GM23338 (cell line): ENCODE data around the gene RPP38. TPM values are rescaled to one million over a fixed set of nuclear protein-coding genes. Genes with fewer than 3 reads are reported as not detected.

Experiments
- ATAC-seq: fragments of 200-7000 bp; cut with Tn5 transposase; 3 replicates; pipeline ENCODE4 v1.9.1; 2020
- DNase-seq: peaks from one replicate; pipeline ENCODE4 v3.0.0-alpha.2; 2015; ENCODE audit warnings: low spot score
- H2AFZ ChIP-seq: fragments of 200-600 bp; sonication (generic); 2 replicates; pipeline ENCODE4 v1.8.0; 2016; ENCODE audit warnings: antibody characterized with exemption, mild to moderate bottlenecking, moderate library complexity
- H3F3A ChIP-seq: fragments of 200-600 bp; sonication (generic); replicated peaks from 2 replicates; pipeline ENCODE4 v1.8.0; 2017; ENCODE audit warnings: antibody characterized with exemption, mixed run types, low read depth
- H3K27ac ChIP-seq: fragments of 200-600 bp; sonication (generic); 2 replicates; pipeline ENCODE4 v1.6.1; 2016; ENCODE audit warnings: low read depth
- H3K27me3 ChIP-seq: fragments of 200-600 bp; sonication (generic); 2 replicates; pipeline ENCODE4 v1.8.0; 2016; ENCODE audit warnings: mild to moderate bottlenecking, mixed run types, moderate library complexity; ENCODE audit not compliant: insufficient read depth
- H3K36me3 ChIP-seq: fragments of 200-600 bp; sonication (generic); 2 replicates; pipeline ENCODE4 v1.8.0; 2016; ENCODE audit warnings: mild to moderate bottlenecking; ENCODE audit not compliant: insufficient read depth
- H3K4me1 ChIP-seq: fragments of 200-600 bp; sonication (generic); 2 replicates; pipeline ENCODE4 v1.8.0; 2016; ENCODE audit warnings: mild to moderate bottlenecking, moderate library complexity; ENCODE audit not compliant: insufficient read depth
- H3K4me2 ChIP-seq: fragments of 200-600 bp; sonication (generic); 2 replicates; pipeline ENCODE4 v1.7.1; 2017; ENCODE audit warnings: mixed run types
- H3K4me3 ChIP-seq: fragments of 200-600 bp; sonication (generic); 2 replicates; pipeline ENCODE4 v1.6.1; 2016; ENCODE audit warnings: mixed run types
- H3K79me2 ChIP-seq: fragments of 200-600 bp; sonication (generic); replicated peaks from 2 replicates; pipeline ENCODE4 v1.8.0; 2017; ENCODE audit warnings: mild to moderate bottlenecking; ENCODE audit not compliant: insufficient read depth
- H3K9me2 ChIP-seq: fragments of 200-600 bp; sonication (generic); 2 replicates; pipeline ENCODE4 v1.8.0; 2017; ENCODE audit not compliant: insufficient read depth
- H4K20me1 ChIP-seq: fragments of 200-600 bp; sonication (generic); replicated peaks from 2 replicates; pipeline ENCODE4 v1.8.0; 2017; ENCODE audit warnings: mild to moderate bottlenecking; ENCODE audit not compliant: insufficient read depth
- H3K27ac Mint-ChIP-seq: 2 replicates; pipeline ENCODE4 v1.8.0; 2020; ENCODE audit warnings: inconsistent platforms, mild to moderate bottlenecking, moderate library complexity, mixed read lengths
- H3K27me3 Mint-ChIP-seq: 3 replicates; pipeline ENCODE4 v1.8.0; 2022; ENCODE audit warnings: low read depth, mild to moderate bottlenecking, moderate library complexity, mixed read lengths, inconsistent platforms; ENCODE audit not compliant: insufficient read depth, poor library complexity
- H3K36me3 Mint-ChIP-seq: 3 replicates; pipeline ENCODE4 v1.8.0; 2021; ENCODE audit warnings: low read depth, mild to moderate bottlenecking, inconsistent platforms, moderate library complexity, mixed read lengths
- H3K4me1 Mint-ChIP-seq: 3 replicates; pipeline ENCODE4 v1.8.0; 2020; ENCODE audit warnings: mild to moderate bottlenecking, inconsistent platforms, mixed read lengths
- H3K4me3 Mint-ChIP-seq: 3 replicates; pipeline ENCODE4 v1.8.0; 2021; ENCODE audit warnings: moderate library complexity, mild to moderate bottlenecking, inconsistent platforms, mixed read lengths
- H3K9me3 Mint-ChIP-seq: 3 replicates; pipeline ENCODE4 v1.8.0; 2020; ENCODE audit warnings: moderate library complexity, mild to moderate bottlenecking, inconsistent platforms, mixed read lengths
- CREB1 ChIP-seq: fragments of 250-450 bp; sonication (Bioruptor Pico); IDR thresholded peaks from 2 replicates; pipeline ENCODE4 v1.5.0; 2020; ENCODE audit warnings: low read depth, mild to moderate bottlenecking, moderate library complexity
- CTCF ChIP-seq, 2 experiments: fragments of 200-600 bp in 1 of 2; sonication (generic) in 1 of 2; conservative IDR thresholded peaks; 2 replicates each; pipeline versions ENCODE4 v1.5.1 to v1.6.1; 2016 to 2017; ENCODE audit warnings: antibody characterized with exemption in 2 of 2, low read depth in 2 of 2, mild to moderate bottlenecking in 2 of 2, moderate library complexity in 1 of 2
- POLR2AphosphoS5 ChIP-seq: IDR thresholded peaks from 2 replicates; pipeline ENCODE4 v1.6.1; 2016; ENCODE audit warnings: antibody characterized with exemption, low read depth
- ZNF331 ChIP-seq: fragments of 250-450 bp; sonication (Bioruptor Pico); IDR thresholded peaks from 2 replicates; pipeline ENCODE4 v1.5.0; 2020; ENCODE audit warnings: low read depth, mild to moderate bottlenecking, moderate library complexity
- polyA plus RNA-seq: library from polyadenylated mRNA; unstranded; fragments of >200 nt; fragmentation: Nextera tagmentation; extraction: Ambion mirVana; gene quantifications from 2 replicates; pipeline ENCODE4 v1.2.1, GENCODE V29; 2016
- total RNA-seq: library from RNA; depleted of rRNA; stranded (reverse); fragments of >200 nt; shearing (Covaris generic); gene quantifications from 2 replicates; pipeline ENCODE4 v1.2.3, GENCODE V29; 2014
- TF ChIP-seq, protein P1 (sequence below): fragments of 250-450 bp; sonication (Bioruptor Pico); IDR thresholded peaks from 2 replicates; pipeline ENCODE4 v1.5.0; 2020; ENCODE audit warnings: mild to moderate bottlenecking, moderate library complexity
- TF ChIP-seq, protein P2 (sequence below): IDR thresholded peaks from 2 replicates; pipeline ENCODE4 v1.6.1; 2016; ENCODE audit warnings: antibody characterized with exemption

Gene RPP38
- total and polyA plus RNA-seq, 2 experiments from 2014 or later, result 20.1 to 50.7 TPM

GRCh38 chr10:15103513-15103912 is 6.4 kb downstream of the RPP38 start:
- Histone ChIP-seq H3F3A (no peaks in the 10 kb centered on the region), H3K36me3 (peaks cover 29% of the 10 kb centered on the region; the same call in 1 of the 2 replicates), H2AFZ (no peak overlapping the region), H3K27me3 (no peaks in the 10 kb centered on the region), H4K20me1 (peaks cover 27% of the 10 kb centered on the region), H3K4me3 (no peak overlapping the region), H3K4me1 (peaks cover 3% of the 10 kb centered on the region; the same call in 1 of the 2 replicates), H3K4me2 (no peak overlapping the region), H3K27ac (no peak overlapping the region), H3K9me2 (no peaks in the 10 kb centered on the region), H3K79me2 (peaks cover 43% of the 10 kb centered on the region)
- DNase-seq (no peak), ATAC-seq (no peak)
- peaks cover 8% of the 10 kb centered on the region for H3K4me1 Mint-ChIP-seq
- TF ChIP-seq CREB1 (CRISPR knock-in tag) (no peak), ZNF331 (CRISPR knock-in tag) (no peak), POLR2AphosphoS5 (no peak)
- TF ChIP-seq, protein P1, sequence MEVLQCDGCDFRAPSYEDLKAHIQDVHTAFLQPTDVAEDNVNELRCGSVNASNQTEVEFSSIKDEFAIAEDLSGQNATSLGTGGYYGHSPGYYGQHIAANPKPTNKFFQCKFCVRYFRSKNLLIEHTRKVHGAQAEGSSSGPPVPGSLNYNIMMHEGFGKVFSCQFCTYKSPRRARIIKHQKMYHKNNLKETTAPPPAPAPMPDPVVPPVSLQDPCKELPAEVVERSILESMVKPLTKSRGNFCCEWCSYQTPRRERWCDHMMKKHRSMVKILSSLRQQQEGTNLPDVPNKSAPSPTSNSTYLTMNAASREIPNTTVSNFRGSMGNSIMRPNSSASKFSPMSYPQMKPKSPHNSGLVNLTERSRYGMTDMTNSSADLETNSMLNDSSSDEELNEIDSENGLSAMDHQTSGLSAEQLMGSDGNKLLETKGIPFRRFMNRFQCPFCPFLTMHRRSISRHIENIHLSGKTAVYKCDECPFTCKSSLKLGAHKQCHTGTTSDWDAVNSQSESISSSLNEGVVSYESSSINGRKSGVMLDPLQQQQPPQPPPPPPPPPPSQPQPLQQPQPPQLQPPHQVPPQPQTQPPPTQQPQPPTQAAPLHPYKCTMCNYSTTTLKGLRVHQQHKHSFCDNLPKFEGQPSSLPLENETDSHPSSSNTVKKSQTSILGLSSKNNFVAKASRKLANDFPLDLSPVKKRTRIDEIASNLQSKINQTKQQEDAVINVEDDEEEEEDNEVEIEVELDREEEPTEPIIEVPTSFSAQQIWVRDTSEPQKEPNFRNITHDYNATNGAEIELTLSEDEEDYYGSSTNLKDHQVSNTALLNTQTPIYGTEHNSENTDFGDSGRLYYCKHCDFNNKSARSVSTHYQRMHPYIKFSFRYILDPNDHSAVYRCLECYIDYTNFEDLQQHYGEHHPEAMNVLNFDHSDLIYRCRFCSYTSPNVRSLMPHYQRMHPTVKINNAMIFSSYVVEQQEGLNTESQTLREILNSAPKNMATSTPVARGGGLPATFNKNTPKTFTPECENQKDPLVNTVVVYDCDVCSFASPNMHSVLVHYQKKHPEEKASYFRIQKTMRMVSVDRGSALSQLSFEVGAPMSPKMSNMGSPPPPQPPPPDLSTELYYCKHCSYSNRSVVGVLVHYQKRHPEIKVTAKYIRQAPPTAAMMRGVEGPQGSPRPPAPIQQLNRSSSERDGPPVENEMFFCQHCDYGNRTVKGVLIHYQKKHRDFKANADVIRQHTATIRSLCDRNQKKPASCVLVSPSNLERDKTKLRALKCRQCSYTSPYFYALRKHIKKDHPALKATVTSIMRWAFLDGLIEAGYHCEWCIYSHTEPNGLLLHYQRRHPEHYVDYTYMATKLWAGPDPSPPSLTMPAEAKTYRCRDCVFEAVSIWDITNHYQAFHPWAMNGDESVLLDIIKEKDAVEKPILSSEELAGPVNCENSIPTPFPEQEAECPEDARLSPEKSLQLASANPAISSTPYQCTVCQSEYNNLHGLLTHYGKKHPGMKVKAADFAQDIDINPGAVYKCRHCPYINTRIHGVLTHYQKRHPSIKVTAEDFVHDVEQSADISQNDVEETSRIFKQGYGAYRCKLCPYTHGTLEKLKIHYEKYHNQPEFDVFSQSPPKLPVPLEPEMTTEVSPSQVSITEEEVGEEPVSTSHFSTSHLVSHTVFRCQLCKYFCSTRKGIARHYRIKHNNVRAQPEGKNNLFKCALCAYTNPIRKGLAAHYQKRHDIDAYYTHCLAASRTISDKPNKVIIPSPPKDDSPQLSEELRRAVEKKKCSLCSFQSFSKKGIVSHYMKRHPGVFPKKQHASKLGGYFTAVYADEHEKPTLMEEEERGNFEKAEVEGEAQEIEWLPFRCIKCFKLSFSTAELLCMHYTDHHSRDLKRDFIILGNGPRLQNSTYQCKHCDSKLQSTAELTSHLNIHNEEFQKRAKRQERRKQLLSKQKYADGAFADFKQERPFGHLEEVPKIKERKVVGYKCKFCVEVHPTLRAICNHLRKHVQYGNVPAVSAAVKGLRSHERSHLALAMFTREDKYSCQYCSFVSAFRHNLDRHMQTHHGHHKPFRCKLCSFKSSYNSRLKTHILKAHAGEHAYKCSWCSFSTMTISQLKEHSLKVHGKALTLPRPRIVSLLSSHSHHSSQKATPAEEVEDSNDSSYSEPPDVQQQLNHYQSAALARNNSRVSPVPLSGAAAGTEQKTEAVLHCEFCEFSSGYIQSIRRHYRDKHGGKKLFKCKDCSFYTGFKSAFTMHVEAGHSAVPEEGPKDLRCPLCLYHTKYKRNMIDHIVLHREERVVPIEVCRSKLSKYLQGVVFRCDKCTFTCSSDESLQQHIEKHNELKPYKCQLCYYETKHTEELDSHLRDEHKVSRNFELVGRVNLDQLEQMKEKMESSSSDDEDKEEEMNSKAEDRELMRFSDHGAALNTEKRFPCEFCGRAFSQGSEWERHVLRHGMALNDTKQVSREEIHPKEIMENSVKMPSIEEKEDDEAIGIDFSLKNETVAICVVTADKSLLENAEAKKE, result no peak
- H3K9me3 Mint-ChIP-seq, result no peaks in the 10 kb centered on the region
- H3K27me3 Mint-ChIP-seq, result no peaks in the 10 kb centered on the region
- no peak overlapping the region for H3K4me3 Mint-ChIP-seq
- peaks cover 49% of the 10 kb centered on the region for H3K36me3 Mint-ChIP-seq
- H3K27ac Mint-ChIP-seq, result no peak overlapping the region

GRCh38 chr10:15106352-15107013 is 9.3 kb downstream of the RPP38 start:
- Histone ChIP-seq H3K27me3 (no peaks in the 10 kb centered on the region), H3F3A (no peaks in the 10 kb centered on the region), H2AFZ (no peak overlapping the region), H3K4me2 (no peak overlapping the region), H3K9me2 (no peaks in the 10 kb centered on the region), H3K36me3 (peaks cover 29% of the 10 kb centered on the region; the same call in 1 of the 2 replicates), H3K4me3 (no peak overlapping the region), H4K20me1 (peaks cover 11% of the 10 kb centered on the region), H3K4me1 (no peaks in the 10 kb centered on the region), H3K27ac (no peak overlapping the region), H3K79me2 (peaks cover 14% of the 10 kb centered on the region; the same call in 1 of the 2 replicates)
- Mint-ChIP-seq H3K36me3 (peaks cover 47% of the 10 kb centered on the region), H3K9me3 (no peaks in the 10 kb centered on the region), H3K4me1 (no peaks in the 10 kb centered on the region), H3K27me3 (no peaks in the 10 kb centered on the region), H3K27ac (no peak overlapping the region), H3K4me3 (no peak overlapping the region)
- DNase-seq (peak; percentile 88), ATAC-seq (peak; percentile 99)
- TF ChIP-seq, protein P2, sequence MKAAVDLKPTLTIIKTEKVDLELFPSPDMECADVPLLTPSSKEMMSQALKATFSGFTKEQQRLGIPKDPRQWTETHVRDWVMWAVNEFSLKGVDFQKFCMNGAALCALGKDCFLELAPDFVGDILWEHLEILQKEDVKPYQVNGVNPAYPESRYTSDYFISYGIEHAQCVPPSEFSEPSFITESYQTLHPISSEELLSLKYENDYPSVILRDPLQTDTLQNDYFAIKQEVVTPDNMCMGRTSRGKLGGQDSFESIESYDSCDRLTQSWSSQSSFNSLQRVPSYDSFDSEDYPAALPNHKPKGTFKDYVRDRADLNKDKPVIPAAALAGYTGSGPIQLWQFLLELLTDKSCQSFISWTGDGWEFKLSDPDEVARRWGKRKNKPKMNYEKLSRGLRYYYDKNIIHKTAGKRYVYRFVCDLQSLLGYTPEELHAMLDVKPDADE, result no peak
- TF ChIP-seq CTCF (conservative IDR thresholded peaks at IDR 0.05; ENCODE audit: low read depth in 2 of 2), result peak; percentile 93 to 97
